Astrocyte of the cerebellum (primary cell): ENCODE data around the gene CCDC191.

Source experiments
- DNase-seq: peaks from one replicate; pipeline ENCODE4 v3.0.0-alpha.2; 2011; ENCODE audit warnings: low read depth
- H3K4me3 ChIP-seq: 2 replicates; pipeline ENCODE4 v1.5.1; 2011; ENCODE audit warnings: mild to moderate bottlenecking, low read depth, low read length, moderate library complexity
- CTCF ChIP-seq: IDR thresholded peaks from 2 replicates; pipeline ENCODE4 v1.5.1; 2012; ENCODE audit warnings: low read length, low read depth, moderate library complexity, mild to moderate bottlenecking; ENCODE audit errors: missing control alignments
- in situ Hi-C: cut with HindIII; loops from 2 replicates; pipeline ENCODE4 v1.10.0; 2017; ENCODE audit warnings: low sequenced_read_pairs

Gene CCDC191

GRCh38 chr3:113983544-113983943 is 72.8 kb downstream of the CCDC191 start:
- in situ Hi-C loops = no loop called here
- H3K4me3 ChIP-seq = no peak overlapping the region
- DNase-seq = no peak
- no peak for TF ChIP-seq CTCF

- no peak for DNase-seq
- no peak for TF ChIP-seq CTCF
- no peak overlapping the region for H3K4me3 ChIP-seq
- in situ Hi-C loops = no loop called here
These were observed 74.5 kb downstream of the CCDC191 start for GRCh38 chr3:113981803-113982202.

GRCh38 chr3:113979916-113980315 is 76.4 kb downstream of the CCDC191 start:
- in situ Hi-C loops = no loop called here

GRCh38 chr3:113977822-113978221 is 78.5 kb downstream of the CCDC191 start:
- in situ Hi-C loops = no loop called here
- no peak for TF ChIP-seq CTCF
- H3K4me3 ChIP-seq = no peak overlapping the region
- DNase-seq = no peak

More at GRCh38 chr3:113979916-113980315, 76.4 kb downstream of the CCDC191 start:
- DNase-seq = no peak
- H3K4me3 ChIP-seq = no peak overlapping the region
- TF ChIP-seq CTCF = no peak

GRCh38 chr3:113968986-113969385 is 87.3 kb downstream of the CCDC191 start:
- H3K4me3 ChIP-seq = no peak overlapping the region
- in situ Hi-C loops = no loop called here

GRCh38 chr3:113966172-113966571 is 90.2 kb downstream of the CCDC191 start:
- no peak for TF ChIP-seq CTCF
- in situ Hi-C loops = no loop called here
- no peak for DNase-seq
- no peak overlapping the region for H3K4me3 ChIP-seq

More at GRCh38 chr3:113968986-113969385, 87.3 kb downstream of the CCDC191 start:
- TF ChIP-seq CTCF = no peak
- DNase-seq = no peak

- no peak overlapping the region for H3K4me3 ChIP-seq
- DNase-seq = no peak
- TF ChIP-seq CTCF = no peak
- in situ Hi-C loops = no loop called here
These were observed 92.4 kb downstream of the CCDC191 start for GRCh38 chr3:113963879-113964278.
